DND-41 (cell line): ENCODE data around the gene STRN3.
"Not testable (repeated sequence)": the region's sequence is repeated elsewhere in the genome, so short reads cannot be mapped to it uniquely, and the experiment has no call there.

Experiments
- EZH2 ChIP-seq: IDR thresholded peaks from 3 replicates; pipeline ENCODE4 v1.6.1; 2012; ENCODE audit warnings: borderline replicate concordance, low read depth, mild to moderate bottlenecking, moderate library complexity, low read length, inconsistent platforms; ENCODE audit not compliant: severe bottlenecking
- TF ChIP-seq, protein P1 (sequence below): IDR thresholded peaks from 2 replicates; pipeline ENCODE4 v1.5.1; 2012; ENCODE audit warnings: borderline replicate concordance, low read length, moderate library complexity, mild to moderate bottlenecking; ENCODE audit not compliant: poor library complexity, severe bottlenecking; ENCODE audit errors: extremely low read depth

DNA sequence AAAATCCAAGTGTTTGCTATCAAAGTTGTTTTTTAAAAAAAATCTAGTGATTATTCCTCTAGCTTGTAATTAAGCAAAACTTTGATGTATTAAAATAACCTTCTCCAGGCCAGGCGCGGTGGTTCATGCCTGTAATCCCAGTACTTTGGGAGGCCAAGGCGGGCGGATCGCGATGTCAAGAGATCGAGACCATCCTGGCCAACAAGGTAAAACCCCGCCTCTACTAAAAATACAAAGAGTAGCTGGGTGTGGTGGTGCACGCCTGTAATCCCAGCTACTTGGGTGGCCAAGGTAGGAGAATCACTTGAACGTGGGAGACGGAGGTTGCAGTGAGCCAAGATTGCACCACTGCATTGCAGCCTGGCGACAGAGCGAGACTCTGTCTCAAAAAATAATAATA lies 92.2 kb downstream of the STRN3 start:
- TF ChIP-seq, protein P1, sequence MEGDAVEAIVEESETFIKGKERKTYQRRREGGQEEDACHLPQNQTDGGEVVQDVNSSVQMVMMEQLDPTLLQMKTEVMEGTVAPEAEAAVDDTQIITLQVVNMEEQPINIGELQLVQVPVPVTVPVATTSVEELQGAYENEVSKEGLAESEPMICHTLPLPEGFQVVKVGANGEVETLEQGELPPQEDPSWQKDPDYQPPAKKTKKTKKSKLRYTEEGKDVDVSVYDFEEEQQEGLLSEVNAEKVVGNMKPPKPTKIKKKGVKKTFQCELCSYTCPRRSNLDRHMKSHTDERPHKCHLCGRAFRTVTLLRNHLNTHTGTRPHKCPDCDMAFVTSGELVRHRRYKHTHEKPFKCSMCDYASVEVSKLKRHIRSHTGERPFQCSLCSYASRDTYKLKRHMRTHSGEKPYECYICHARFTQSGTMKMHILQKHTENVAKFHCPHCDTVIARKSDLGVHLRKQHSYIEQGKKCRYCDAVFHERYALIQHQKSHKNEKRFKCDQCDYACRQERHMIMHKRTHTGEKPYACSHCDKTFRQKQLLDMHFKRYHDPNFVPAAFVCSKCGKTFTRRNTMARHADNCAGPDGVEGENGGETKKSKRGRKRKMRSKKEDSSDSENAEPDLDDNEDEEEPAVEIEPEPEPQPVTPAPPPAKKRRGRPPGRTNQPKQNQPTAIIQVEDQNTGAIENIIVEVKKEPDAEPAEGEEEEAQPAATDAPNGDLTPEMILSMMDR = not testable (repeated sequence)
- not testable (repeated sequence) for TF ChIP-seq EZH2
